HCT116 (cell line): ENCODE results near the gene HMG20A. TPM values are rescaled to one million over a fixed set of nuclear protein-coding genes. Genes with fewer than 3 reads are reported as not detected.

Experiments used
- ATAC-seq: fragments of 200-7000 bp; cut with Tn5 transposase; 2 replicates; pipeline ENCODE4 v1.9.1; 2020; ENCODE audit warnings: mild to moderate bottlenecking, moderate library complexity
- BruUV-seq: library from RNA; stranded (reverse); fragments of 400-500 nt; replicated peaks from 2 replicates; lab custom pipeline; 2021; lab: Mats Ljungman, UMichigan
- CTCF ChIA-PET: fragments of 300-600 bp; sonication (Branson Sonifier 250); formaldehyde crosslinking; loops from one replicate; lab custom pipeline; 2021; ENCODE audit warnings: antibody characterized with exemption; lab: Charles Lee
- POLR2A ChIA-PET: fragments of 300-600, 350-600 bp; sonication (Branson Sonifier 250); formaldehyde crosslinking; loops from one replicate; lab custom pipeline; 2021; ENCODE audit warnings: antibody characterized with exemption; lab: Charles Lee
- RAD21 ChIA-PET, 2 experiments: fragments of 300-600 bp; sonication (Branson Sonifier 250); formaldehyde crosslinking; loops; one replicate each; lab custom pipeline; 2023; ENCODE audit warnings: low total read pairs in 2 of 2; ENCODE audit not compliant: uncharacterized antibody in 2 of 2, unreplicated experiment in 2 of 2, low non-redundant PET in 1 of 2; lab: Charles Lee
- DNase-seq: peaks from one replicate; pipeline ENCODE4 v3.0.0-alpha.2; 2010; ENCODE audit warnings: low read depth, low spot score
- H2AFZ ChIP-seq: fragments of 200-600 bp; shearing (Covaris generic), sonication (generic); 2 replicates; pipeline ENCODE4 v1.6.1; 2017; ENCODE audit warnings: low read depth, mixed run types, mixed read lengths, antibody characterized with exemption, low read length; ENCODE audit not compliant: poor library complexity, severe bottlenecking
- H3K27ac ChIP-seq: 2 replicates; pipeline ENCODE4 v1.5.1; 2012; ENCODE audit warnings: low read depth, low read length
- H3K27me3 ChIP-seq: fragments of 200-600 bp; sonication (generic); 2 replicates; pipeline ENCODE4 v1.6.1; 2016; ENCODE audit warnings: mixed run types, low read length, mixed read lengths; ENCODE audit not compliant: insufficient read depth
- H3K36me3 ChIP-seq, 2 experiments: fragments of 200-500 bp in 1 of 2; fragments of 200-600 bp in 1 of 2; sonication (Bioruptor generic) in 1 of 2; sonication (generic) in 1 of 2; 2 replicates each; pipeline versions ENCODE4 v1.5.1 to v1.6.1; 2014 to 2016; ENCODE audit warnings: low read length in 2 of 2, inconsistent platforms in 1 of 2, mixed read lengths in 1 of 2, mixed run types in 1 of 2; ENCODE audit not compliant: insufficient read depth in 2 of 2, control insufficient read depth in 1 of 2
- H3K4me1 ChIP-seq, 2 experiments: fragments of 200-600 bp in 1 of 2; sonication (generic) in 1 of 2; 2 replicates each; pipeline versions ENCODE4 v1.5.1 to v1.6.1; 2012 to 2017; ENCODE audit warnings: low read length in 2 of 2, inconsistent platforms in 1 of 2, mild to moderate bottlenecking in 1 of 2, mixed read lengths in 1 of 2, mixed run types in 1 of 2, moderate library complexity in 1 of 2; ENCODE audit not compliant: insufficient read depth in 2 of 2, control insufficient read depth in 1 of 2
- H3K4me2 ChIP-seq: fragments of 200-600 bp; sonication (generic); 2 replicates; pipeline ENCODE4 v1.6.1; 2017; ENCODE audit warnings: mixed run types, low read length, mixed read lengths
- H3K4me3 ChIP-seq, 2 experiments: fragments of 200-600 bp in 1 of 2; sonication (generic) in 1 of 2; replicated peaks in 1 of 2; 2 replicates each; pipeline ENCODE4 v1.5.1; 2011 to 2016; ENCODE audit warnings: low read length in 2 of 2, control low read depth in 1 of 2, low read depth in 1 of 2, mild to moderate bottlenecking in 1 of 2, mixed read lengths in 1 of 2, mixed run types in 1 of 2
- H3K79me2 ChIP-seq: fragments of 200-600 bp; sonication (generic); 2 replicates; pipeline ENCODE4 v1.6.1; 2017; ENCODE audit warnings: mild to moderate bottlenecking, mixed run types, low read length, moderate library complexity, mixed read lengths; ENCODE audit not compliant: insufficient read depth
- H3K9ac ChIP-seq: fragments of 200-600 bp; sonication (generic); 2 replicates; pipeline ENCODE4 v1.6.1; 2016; ENCODE audit warnings: low read length, mixed read lengths
- H3K9me2 ChIP-seq: fragments of 200-600 bp; sonication (generic), shearing (Covaris generic); 2 replicates; pipeline ENCODE4 v1.6.1; 2017; ENCODE audit warnings: mixed run types, mild to moderate bottlenecking, moderate library complexity; ENCODE audit not compliant: insufficient read depth
- H3K9me3 ChIP-seq, 2 experiments: fragments of 200-500 bp in 1 of 2; fragments of 200-600 bp in 1 of 2; sonication (Bioruptor generic) in 1 of 2; sonication (generic) in 1 of 2; 2 replicates each; pipeline ENCODE4 v1.6.1; 2014 to 2017; ENCODE audit warnings: low read length in 2 of 2, mixed read lengths in 2 of 2, inconsistent platforms in 1 of 2, low read depth in 1 of 2, mild to moderate bottlenecking in 1 of 2, mixed run types in 1 of 2, moderate library complexity in 1 of 2; ENCODE audit not compliant: control insufficient read depth in 1 of 2, insufficient read depth in 1 of 2
- H4K20me1 ChIP-seq: fragments of 200-600 bp; sonication (generic), shearing (Covaris generic); 2 replicates; pipeline ENCODE4 v1.6.1; 2017; ENCODE audit warnings: mixed run types, mild to moderate bottlenecking, moderate library complexity; ENCODE audit not compliant: insufficient read depth
- ATF3 ChIP-seq: IDR thresholded peaks from 2 replicates; pipeline ENCODE4 v1.6.1; 2012
- CBX3 ChIP-seq: IDR thresholded peaks from 2 replicates; pipeline ENCODE4 v1.6.1; 2012; ENCODE audit warnings: low read depth
- ELF1 ChIP-seq: IDR thresholded peaks from 2 replicates; pipeline ENCODE4 v1.6.1; 2012; ENCODE audit warnings: low read depth, borderline replicate concordance
- EZH2phosphoT487 ChIP-seq: fragments of 200-600 bp; IDR thresholded peaks from 2 replicates; pipeline ENCODE4 v1.6.1; 2018; ENCODE audit warnings: antibody characterized with exemption, borderline replicate concordance
- MAX ChIP-seq: IDR thresholded peaks from 2 replicates; pipeline ENCODE4 v1.6.1; 2012
- POLR2AphosphoS5 ChIP-seq: IDR thresholded peaks from 2 replicates; pipeline ENCODE4 v1.6.1; 2011; ENCODE audit warnings: mild to moderate bottlenecking, low read depth, low read length, moderate library complexity
- REST ChIP-seq: IDR thresholded peaks from 2 replicates; pipeline ENCODE4 v1.6.1; 2012; ENCODE audit warnings: low read depth
- SIN3A ChIP-seq: IDR thresholded peaks from 2 replicates; pipeline ENCODE4 v1.6.1; 2012; ENCODE audit warnings: low read depth
- SP1 ChIP-seq: IDR thresholded peaks from 2 replicates; pipeline ENCODE4 v1.6.1; 2012; ENCODE audit warnings: low read depth
- SRF ChIP-seq: IDR thresholded peaks from 2 replicates; pipeline ENCODE4 v1.6.1; 2012; ENCODE audit warnings: low read depth
- YY1 ChIP-seq: IDR thresholded peaks from 2 replicates; pipeline ENCODE4 v1.6.1; 2011; ENCODE audit warnings: low read length, low read depth, moderate library complexity, mild to moderate bottlenecking; ENCODE audit not compliant: insufficient replicate concordance; ENCODE audit errors: extremely low read depth
- ZBTB33 ChIP-seq: IDR thresholded peaks from 2 replicates; pipeline ENCODE4 v1.6.1; 2011; ENCODE audit warnings: mild to moderate bottlenecking, low read length, moderate library complexity; ENCODE audit not compliant: insufficient replicate concordance; ENCODE audit errors: extremely low read depth
- ZNF274 ChIP-seq: fragments of 200-500 bp; sonication (Bioruptor generic); IDR thresholded peaks from 2 replicates; pipeline ENCODE4 v1.6.1; 2014; ENCODE audit warnings: mild to moderate bottlenecking, low read depth, low read length, inconsistent platforms
- intact Hi-C: fragments of 100-400 bp; cut with micrococcal nuclease; formaldehyde crosslinking; loops from 2 replicates; pipeline ENCODE4 v1.10.0; 2022
- total RNA-seq: library from RNA; stranded (reverse); gene quantifications from one replicate; pipeline ENCODE4 v1.2.1, GENCODE V29; 2021; ENCODE audit not compliant: unreplicated experiment

HMG20A gene
- total RNA-seq, 1 experiment from 2014 or later: 37.7 TPM

GRCh38 chr15:77418391-77418965, 2.2 kb upstream of the HMG20A start:
- peak overlapping the region; percentile 61 to 70 for H3K4me3 ChIP-seq
- POLR2A ChIA-PET: interaction anchor here (1.1 kb wide), 1 partner anchor 9 kb away, joined by 3 read pairs; no protein-coding TSS in a partner anchor
- peak overlapping the region; percentile 84 for H3K4me2 ChIP-seq
- intact Hi-C loops: no loop called here
- no peaks in the 10 kb centered on the region for H4K20me1 ChIP-seq
- no peak for TF ChIP-seq REST
- TF ChIP-seq CBX3: no peak
- TF ChIP-seq ZNF274: no peak
- TF ChIP-seq YY1: no peak
- TF ChIP-seq POLR2AphosphoS5: no peak
- no peak for TF ChIP-seq ELF1
- no peak for TF ChIP-seq ZBTB33
- no peak for TF ChIP-seq SP1
- no peak for TF ChIP-seq EZH2phosphoT487
- TF ChIP-seq MAX: no peak
- no peak for TF ChIP-seq SRF
- no peak for TF ChIP-seq SIN3A
- no peak for TF ChIP-seq ATF3
- H3K9ac ChIP-seq: peak overlapping the region; percentile 66
- H3K27ac ChIP-seq: no peak overlapping the region
- DNase-seq: no peak
- H2AFZ ChIP-seq: no peak overlapping the region
- H3K27me3 ChIP-seq: no peaks in the 10 kb centered on the region
- CTCF ChIA-PET: interaction anchor here (0.6 to 1.2 kb wide), 3 partner anchors 9 to 403 kb away, joined by 3 to 4 read pairs (median 3); no protein-coding TSS in a partner anchor
- no peak for ATAC-seq
- no peaks in the 10 kb centered on the region for H3K9me3 ChIP-seq
- no TSS peak for BruUV-seq
- H3K9me2 ChIP-seq: no peaks in the 10 kb centered on the region; the same call in 1 of the 2 replicates
- peaks cover 16 to 22% of the 10 kb centered on the region in 2 experiments for H3K4me1 ChIP-seq
- RAD21 ChIA-PET: interaction anchor here in 1 of 2 experiments (0.6 kb wide), 1 partner anchor 352 kb away, joined by 3 read pairs; no protein-coding TSS in a partner anchor
- no peaks in the 10 kb centered on the region for H3K36me3 ChIP-seq
- H3K79me2 ChIP-seq: peaks cover 60% of the 10 kb centered on the region
